ENCODE measurements around the gene SLC44A4. TPM values are rescaled to one million over a fixed set of nuclear protein-coding genes. Genes with fewer than 3 reads are reported as not detected.

SLC44A4 gene
- total RNA-seq, 1 donor from 2014 or later = 0.23 TPM

GRCh38 chr6:31898383-31899011 is 19.7 kb upstream of the SLC44A4 start:
- peaks cover 11% of the 10 kb centered on the region for H3K4me1 Mint-ChIP-seq (ENCODE audit: low read depth, unreplicated experiment)
- no peaks in the 10 kb centered on the region for H3K27me3 Mint-ChIP-seq (ENCODE audit: low read depth, unreplicated experiment)
- no peaks in the 10 kb centered on the region for H3K9me3 ChIP-seq (ENCODE audit: insufficient read depth, low read depth, low read length)
- no peak overlapping the region for H3K27ac ChIP-seq (ENCODE audit: low read depth, low read length)
- peak; percentile 32 for DNase-seq (ENCODE audit: low read depth)
- H3K4me1 ChIP-seq (ENCODE audit: insufficient read depth, low read length) = peaks cover 20% of the 10 kb centered on the region
- H3K79me2 ChIP-seq (ENCODE audit: insufficient read depth, low read length) = peaks cover 14% of the 10 kb centered on the region
- peaks cover under 1% of the 10 kb centered on the region for H3K36me3 Mint-ChIP-seq (ENCODE audit: low read depth, unreplicated experiment)
- TF ChIP-seq EZH2 (IDR thresholded peaks at IDR 0.05; ENCODE audit: insufficient read depth, low read length) (no peak), CTCF (IDR thresholded peaks at IDR 0.05; ENCODE audit: insufficient read depth, low read depth, low read length) (no peak)
- peak overlapping the region; percentile 98 for H3K4me2 ChIP-seq (ENCODE audit: low read length)
- H2AFZ ChIP-seq (ENCODE audit: low read depth, low read length) = peak overlapping the region; percentile 73
- peak overlapping the region; percentile 83 for H3K9ac ChIP-seq (ENCODE audit: low read length)
- no peak overlapping the region for H3K27ac Mint-ChIP-seq (ENCODE audit: unreplicated experiment)
- no peaks in the 10 kb centered on the region for H3K9me3 Mint-ChIP-seq (ENCODE audit: unreplicated experiment)
- no peaks in the 10 kb centered on the region for H3K27me3 ChIP-seq (ENCODE audit: insufficient read depth, low read length)
- peak overlapping the region; percentile 79 for H3K4me3 ChIP-seq (ENCODE audit: insufficient read depth, low read depth, low read length)
- FAIRE-seq = no peak
- H4K20me1 ChIP-seq (ENCODE audit: insufficient read depth, low read length) = peaks cover 4% of the 10 kb centered on the region
- peaks cover 4% of the 10 kb centered on the region for H3K36me3 ChIP-seq (ENCODE audit: insufficient read depth, low read length)
- H3K4me3 Mint-ChIP-seq (ENCODE audit: unreplicated experiment) = peak overlapping the region; percentile 98

- Histone ChIP-seq H3K9ac (ENCODE audit: low read length) (peak within 1 kb of the TSS; percentile 83), H3K79me2 (ENCODE audit: insufficient read depth, low read length) (peaks cover 14% of the 10 kb centered on the region), H3K9me3 (ENCODE audit: insufficient read depth, low read depth, low read length) (no peaks in the 10 kb centered on the region), H3K27me3 (ENCODE audit: insufficient read depth, low read length) (no peaks in the 10 kb centered on the region), H3K4me3 (ENCODE audit: insufficient read depth, low read depth, low read length) (peak within 1 kb of the TSS; percentile 79), H3K36me3 (ENCODE audit: insufficient read depth, low read length) (peaks cover 8% of the 10 kb centered on the region), H3K4me2 (ENCODE audit: low read length) (peak within 1 kb of the TSS; percentile 98), H2AFZ (ENCODE audit: low read depth, low read length) (peak within 1 kb of the TSS; percentile 73), H3K4me1 (ENCODE audit: insufficient read depth, low read length) (peaks cover 20% of the 10 kb centered on the region), H4K20me1 (ENCODE audit: insufficient read depth, low read length) (peaks cover 4% of the 10 kb centered on the region), H3K27ac (ENCODE audit: low read depth, low read length) (peak within 1 kb of the TSS; percentile 58)
- H3K36me3 Mint-ChIP-seq (ENCODE audit: low read depth, unreplicated experiment) = peaks cover 2% of the 10 kb centered on the region
- H3K4me3 Mint-ChIP-seq (ENCODE audit: unreplicated experiment) = peak within 1 kb of the TSS; percentile 98
- TF ChIP-seq EZH2 (IDR thresholded peaks at IDR 0.05; ENCODE audit: insufficient read depth, low read length) (no peak), CTCF (IDR thresholded peaks at IDR 0.05; ENCODE audit: insufficient read depth, low read depth, low read length) (no peak)
- H3K9me3 Mint-ChIP-seq (ENCODE audit: unreplicated experiment) = no peaks in the 10 kb centered on the region
- DNase-seq (ENCODE audit: low read depth) (peak; percentile 48), FAIRE-seq (no peak)
- H3K4me1 Mint-ChIP-seq (ENCODE audit: low read depth, unreplicated experiment) = peaks cover 11% of the 10 kb centered on the region
- no peaks in the 10 kb centered on the region for H3K27me3 Mint-ChIP-seq (ENCODE audit: low read depth, unreplicated experiment)
- peak within 1 kb of the TSS; percentile 58 for H3K27ac Mint-ChIP-seq (ENCODE audit: unreplicated experiment)
Observed at GRCh38 chr6:31897612-31898382, 19.0 kb upstream of the SLC44A4 start, which contains the start of gene EHMT2. Gene EHMT2, minus strand, starts transcription at chr6:31897698. Its CDS starts 21 bp downstream, at chr6:31897677.

Data from astrocyte (in vitro differentiated cells and primary cell).